Measurements from ENCODE around the gene WNT3A. TPM values are rescaled to one million over a fixed set of nuclear protein-coding genes. Genes with fewer than 3 reads are reported as not detected.

WNT3A gene
- total and polyA plus RNA-seq, 2 of the 4 experiments (the other 2 are of a cell fraction), result not detected

GRCh38 chr1:228018125-228018398 lies 11.3 kb downstream of the WNT3A start:
- Histone ChIP-seq H3K4ac (ENCODE audit: low read depth, low read length) (no peak overlapping the region), H2BK120ac (ENCODE audit: low read depth, low read length) (no peak overlapping the region), H3K18ac (ENCODE audit: low read depth, low read length) (no peak overlapping the region), H3K56ac (ENCODE audit: extremely low read depth, insufficient read depth, low read length) (no peak overlapping the region), H3K79me1 (ENCODE audit: low read depth in 1 of 2, low read length in 2 of 2) (no peaks in the 10 kb centered on the region), H3K9ac (ENCODE audit: low read depth, low read length) (no peak overlapping the region), H2AK9ac (replicated peaks; ENCODE audit: low read depth, low read length, poor library complexity) (no peak overlapping the region), H4K91ac (ENCODE audit: insufficient read depth, low read depth, low read length) (no peak overlapping the region), H2AK5ac (ENCODE audit: low read depth, low read length) (no peak overlapping the region), H3K9me3 (ENCODE audit: control insufficient read depth, insufficient read depth, low read length) (no peaks in the 10 kb centered on the region), H2AFZ (replicated peaks; ENCODE audit: low read length, poor library complexity) (no peak overlapping the region), H2BK15ac (ENCODE audit: low read depth, low read length) (no peak overlapping the region), H3K4me2 (ENCODE audit: low read depth, low read length) (no peak overlapping the region), H3K27me3 (ENCODE audit: control insufficient read depth, insufficient read depth, low read length) (peaks cover 3% of the 10 kb centered on the region; the same call in 1 of the 2 replicates), H2BK20ac (ENCODE audit: low read depth, low read length) (no peak overlapping the region), H3K23ac (ENCODE audit: low read depth, low read length) (no peak overlapping the region), H3K14ac (replicated peaks; ENCODE audit: low read depth, low read length) (no peak overlapping the region), H4K8ac (ENCODE audit: low read depth in 2 of 2, low read length in 2 of 2) (no peak overlapping the region), H3K27ac (ENCODE audit: insufficient read depth, low read length) (no peak overlapping the region), H3K4me1 (ENCODE audit: control insufficient read depth, insufficient read depth, low read length) (peaks cover 5% of the 10 kb centered on the region), H3K9me1 (ENCODE audit: insufficient read depth, low read length) (peaks cover 4% of the 10 kb centered on the region; the same call in 1 of the 2 replicates), H4K5ac (ENCODE audit: low read depth, low read length) (no peak overlapping the region), H3K36me3 (ENCODE audit: control insufficient read depth, insufficient read depth, low read length) (no peaks in the 10 kb centered on the region), H3K4me3 (ENCODE audit: insufficient read depth, low read depth, low read length) (no peak overlapping the region), H2BK5ac (ENCODE audit: low read depth, low read length, poor library complexity, severe bottlenecking) (no peak overlapping the region), H4K20me1 (ENCODE audit: insufficient read depth, low read length) (no peaks in the 10 kb centered on the region)
- ATAC-seq (ENCODE audit: low read depth) (no peak), DNase-seq (no peak)
- WGBS, 2 experiments (ENCODE audit: extremely low coverage in 2 of 2, insufficient read length in 1 of 2), result no CpG with 5 or more reads among the region's 5 CpGs
- POLR2A ChIA-PET (ENCODE audit: unreplicated experiment), result interaction anchor here (0.6 kb wide), 1 partner anchor 694 kb away, joined by 4 read pairs; no protein-coding TSS in a partner anchor
- CTCF ChIA-PET, result interaction anchor here (0.7 kb wide), 1 partner anchor 483 kb away, joined by 3 read pairs; no protein-coding TSS in a partner anchor
- in situ Hi-C loops (cut with MboI; ENCODE audit: low sequenced_read_pairs), result no loop called here
- intact Hi-C loops (cut with micrococcal nuclease), result no loop called here
- BruUV-seq (replicated peaks), result no TSS peak
- dilution Hi-C loops (cut with HindIII; ENCODE audit: low sequenced_read_pairs, unreplicated experiment), result no loop called here
- no peak for TF ChIP-seq USF2 (IDR thresholded peaks at IDR 0.05; ENCODE audit: low read depth, low read length)
- TF ChIP-seq POLR2A (IDR thresholded peaks at IDR 0.05; ENCODE audit: low read depth, low read length), result no peak
- TF ChIP-seq, protein P1, sequence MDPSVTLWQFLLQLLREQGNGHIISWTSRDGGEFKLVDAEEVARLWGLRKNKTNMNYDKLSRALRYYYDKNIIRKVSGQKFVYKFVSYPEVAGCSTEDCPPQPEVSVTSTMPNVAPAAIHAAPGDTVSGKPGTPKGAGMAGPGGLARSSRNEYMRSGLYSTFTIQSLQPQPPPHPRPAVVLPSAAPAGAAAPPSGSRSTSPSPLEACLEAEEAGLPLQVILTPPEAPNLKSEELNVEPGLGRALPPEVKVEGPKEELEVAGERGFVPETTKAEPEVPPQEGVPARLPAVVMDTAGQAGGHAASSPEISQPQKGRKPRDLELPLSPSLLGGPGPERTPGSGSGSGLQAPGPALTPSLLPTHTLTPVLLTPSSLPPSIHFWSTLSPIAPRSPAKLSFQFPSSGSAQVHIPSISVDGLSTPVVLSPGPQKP (IDR thresholded peaks at IDR 0.05; ENCODE audit: borderline replicate concordance, low read depth, low read length), result no peak
- TF ChIP-seq MAFK (IDR thresholded peaks at IDR 0.05; ENCODE audit: low read depth, low read length), result no peak
- no peak for TF ChIP-seq SMC3 (IDR thresholded peaks at IDR 0.05; ENCODE audit: low read depth, low read length)
- TF ChIP-seq RAD21 (IDR thresholded peaks at IDR 0.05; ENCODE audit: low read length), result no peak
- no peak for TF ChIP-seq RCOR1 (IDR thresholded peaks at IDR 0.05; ENCODE audit: insufficient replicate concordance, low read length)
- no peak for TF ChIP-seq FOS (IDR thresholded peaks at IDR 0.05; ENCODE audit: low read depth, low read length)
